Activated CD8-positive, alpha-beta T cell treated with anti-CD3 and anti-CD28 coated beads, Interleukin-2, amount 10 ng/mL, durations not matched to agents 7 days and 5 days (primary cell): Measurements from ENCODE around the gene GOLGB1. TPM values are rescaled to one million over a fixed set of nuclear protein-coding genes. Genes with fewer than 3 reads are reported as not detected.
"Not testable (repeated sequence)": the region's sequence is repeated elsewhere in the genome, so short reads cannot be mapped to it uniquely, and the experiment has no call there.

ENCODE experiments used
- ATAC-seq: fragments of 150-1000 bp; cut with Tn5 transposase; one replicate; pipeline ENCODE4 v1.10.0; 2021; ENCODE audit warnings: moderate library complexity
- CTCF ChIA-PET: fragments of 350-600 bp; sonication (Branson Sonifier 250); formaldehyde crosslinking; loops from one replicate; lab custom pipeline; 2021; ENCODE audit warnings: antibody characterized with exemption; lab: Charles Lee
- POLR2A ChIA-PET: fragments of 350-600 bp; sonication (Branson Sonifier 250); formaldehyde crosslinking; loops from one replicate; lab custom pipeline; 2021; ENCODE audit warnings: antibody characterized with exemption; lab: Charles Lee
- DNase-seq: peaks from one replicate; pipeline ENCODE4 v3.0.0-alpha.2; 2020
- H3K27ac Mint-ChIP-seq: one replicate; pipeline ENCODE4 v1.8.0; 2021; ENCODE audit warnings: mild to moderate bottlenecking, mixed read lengths
- H3K27me3 Mint-ChIP-seq: one replicate; pipeline ENCODE4 v1.8.0; 2021; ENCODE audit warnings: low read depth, mixed read lengths
- H3K36me3 Mint-ChIP-seq: one replicate; pipeline ENCODE4 v1.8.0; 2021; ENCODE audit warnings: low read depth, mixed read lengths
- H3K4me1 Mint-ChIP-seq: one replicate; pipeline ENCODE4 v1.8.0; 2021; ENCODE audit warnings: low read depth, mixed read lengths
- H3K4me3 Mint-ChIP-seq: one replicate; pipeline ENCODE4 v1.8.0; 2021; ENCODE audit warnings: mild to moderate bottlenecking, mixed read lengths
- H3K9me3 Mint-ChIP-seq: one replicate; pipeline ENCODE4 v1.8.0; 2022; ENCODE audit warnings: mixed read lengths; ENCODE audit not compliant: insufficient read depth
- total RNA-seq, 2 experiments: library from RNA; stranded (reverse); gene quantifications; one replicate each; pipeline ENCODE4 v1.2.3, GENCODE V29; 2021

The GOLGB1 gene
- total RNA-seq, result 10 to 100 TPM; 26.0 to 27.4 TPM

- POLR2A ChIA-PET, result interaction anchor here (0.6 to 2.9 kb wide), 11 partner anchors 9 to 633 kb away, joined by 3 to 20 read pairs (median 4); partner anchors contain the start of genes HCLS1 and POLQ
- CTCF ChIA-PET, result interaction anchor here (0.9 to 1.1 kb wide), 2 partner anchors 25 to 88 kb away, joined by 3 to 4 read pairs; partner anchors contain the start of gene HCLS1
- Mint-ChIP-seq H3K36me3 (no peaks in the 10 kb centered on the region), H3K4me1 (peaks cover 11% of the 10 kb centered on the region), H3K27me3 (peaks cover 11% of the 10 kb centered on the region), H3K4me3 (no peak within 1 kb of the TSS), H3K9me3 (no peaks in the 10 kb centered on the region), H3K27ac (no peak within 1 kb of the TSS)
- DNase-seq, result peak; percentile 96
- ATAC-seq, result peak; percentile 96
Measured at GRCh38 chr3:121749276-121750086, at the start of gene GOLGB1. Gene GOLGB1, minus strand, starts transcription at chr3:121749741. Its CDS starts 18,770 bp downstream, at chr3:121730971.

GRCh38 chr3:121796970-121797369, 47.4 kb upstream of the GOLGB1 start:
- no peak overlapping the region for H3K27ac Mint-ChIP-seq

GRCh38 chr3:121794264-121794983, 44.9 kb upstream of the GOLGB1 start:
- CTCF ChIA-PET, result no interaction called here
- DNase-seq (no peak), ATAC-seq (no peak)
- Mint-ChIP-seq H3K36me3 (peaks cover 34% of the 10 kb centered on the region), H3K9me3 (no peaks in the 10 kb centered on the region), H3K27me3 (no peaks in the 10 kb centered on the region), H3K4me3 (no peak overlapping the region), H3K4me1 (peaks cover 2% of the 10 kb centered on the region), H3K27ac (no peak overlapping the region)
- POLR2A ChIA-PET, result no interaction called here

More at GRCh38 chr3:121796970-121797369, 47.4 kb upstream of the GOLGB1 start:
- CTCF ChIA-PET, result no interaction called here
- POLR2A ChIA-PET, result no interaction called here
- H3K27me3 Mint-ChIP-seq, result no peaks in the 10 kb centered on the region
- H3K9me3 Mint-ChIP-seq, result no peaks in the 10 kb centered on the region
- H3K4me1 Mint-ChIP-seq, result peaks cover 2% of the 10 kb centered on the region
- H3K36me3 Mint-ChIP-seq, result peaks cover 31% of the 10 kb centered on the region
- DNase-seq, result no peak
- no peak overlapping the region for H3K4me3 Mint-ChIP-seq
- no peak for ATAC-seq

GRCh38 chr3:121793078-121793477, 43.5 kb upstream of the GOLGB1 start:
- no peak overlapping the region for H3K4me3 Mint-ChIP-seq
- H3K27me3 Mint-ChIP-seq, result no peaks in the 10 kb centered on the region
- H3K36me3 Mint-ChIP-seq, result peaks cover 45% of the 10 kb centered on the region
- ChIA-PET CTCF (no interaction called here), POLR2A (no interaction called here)
- no peak overlapping the region for H3K27ac Mint-ChIP-seq
- ATAC-seq (no peak), DNase-seq (no peak)
- H3K9me3 Mint-ChIP-seq, result no peaks in the 10 kb centered on the region
- peaks cover 2% of the 10 kb centered on the region for H3K4me1 Mint-ChIP-seq

GRCh38 chr3:121786485-121786884, 36.9 kb upstream of the GOLGB1 start:
- no peak for ATAC-seq
- ChIA-PET CTCF (no interaction called here), POLR2A (interaction anchor here (0.6 kb wide), 1 partner anchor 15 kb away, joined by 4 read pairs; no protein-coding TSS in a partner anchor)
- Mint-ChIP-seq H3K9me3 (no peaks in the 10 kb centered on the region), H3K36me3 (peaks cover 59% of the 10 kb centered on the region), H3K4me3 (no peak overlapping the region), H3K4me1 (no peaks in the 10 kb centered on the region), H3K27me3 (no peaks in the 10 kb centered on the region), H3K27ac (peak overlapping the region; percentile 5)
- DNase-seq, result no peak

GRCh38 chr3:121782784-121783183, 33.2 kb upstream of the GOLGB1 start:
- H3K27ac Mint-ChIP-seq, CTCF ChIA-PET, H3K4me3 Mint-ChIP-seq, POLR2A ChIA-PET, H3K27me3 Mint-ChIP-seq, H3K4me1 Mint-ChIP-seq, H3K9me3 Mint-ChIP-seq, ATAC-seq, DNase-seq: not testable (repeated sequence)
- H3K36me3 Mint-ChIP-seq, result peaks cover 66% of the 10 kb centered on the region

GRCh38 chr3:121781611-121782010, 32.1 kb upstream of the GOLGB1 start:
- peaks cover 65% of the 10 kb centered on the region for H3K36me3 Mint-ChIP-seq
- no peak overlapping the region for H3K27ac Mint-ChIP-seq
- no peak overlapping the region for H3K4me3 Mint-ChIP-seq
- H3K27me3 Mint-ChIP-seq, result no peaks in the 10 kb centered on the region
- no peaks in the 10 kb centered on the region for H3K9me3 Mint-ChIP-seq
- no peaks in the 10 kb centered on the region for H3K4me1 Mint-ChIP-seq
- DNase-seq (no peak), ATAC-seq (no peak)
- POLR2A ChIA-PET, result no interaction called here
- CTCF ChIA-PET, result no interaction called here

GRCh38 chr3:121775095-121775494, 25.6 kb upstream of the GOLGB1 start:
- H3K9me3 Mint-ChIP-seq, POLR2A ChIA-PET, DNase-seq, H3K27me3 Mint-ChIP-seq, H3K27ac Mint-ChIP-seq, ATAC-seq, H3K4me3 Mint-ChIP-seq, H3K4me1 Mint-ChIP-seq: not testable (repeated sequence)
- H3K36me3 Mint-ChIP-seq, result peaks cover 77% of the 10 kb centered on the region
- CTCF ChIA-PET, result interaction anchor here (1.1 kb wide), 1 partner anchor 26 kb away, joined by 3 read pairs; no protein-coding TSS in a partner anchor

GRCh38 chr3:121769246-121769645, 19.7 kb upstream of the GOLGB1 start:
- CTCF ChIA-PET, result no interaction called here
- no peaks in the 10 kb centered on the region for H3K9me3 Mint-ChIP-seq
- peaks cover under 1% of the 10 kb centered on the region for H3K27me3 Mint-ChIP-seq
- no peak overlapping the region for H3K27ac Mint-ChIP-seq
- H3K4me1 Mint-ChIP-seq, result no peaks in the 10 kb centered on the region
- ATAC-seq (no peak), DNase-seq (no peak)
- H3K36me3 Mint-ChIP-seq, result peaks cover 42% of the 10 kb centered on the region
- no peak overlapping the region for H3K4me3 Mint-ChIP-seq
- POLR2A ChIA-PET, result no interaction called here

GRCh38 chr3:121768452-121768851, 18.9 kb upstream of the GOLGB1 start:
- CTCF ChIA-PET, result no interaction called here
- no peak for DNase-seq

GRCh38 chr3:121759541-121760202, 10.1 kb upstream of the GOLGB1 start:
- DNase-seq (no peak), ATAC-seq (no peak)
- no peak overlapping the region for H3K4me3 Mint-ChIP-seq
- CTCF ChIA-PET, result no interaction called here
- H3K4me1 Mint-ChIP-seq, result no peaks in the 10 kb centered on the region
- no peaks in the 10 kb centered on the region for H3K36me3 Mint-ChIP-seq
- POLR2A ChIA-PET, result interaction anchor here (1.0 kb wide), 2 partner anchors 9 to 61 kb away, joined by 3 to 4 read pairs; no protein-coding TSS in a partner anchor
- no peaks in the 10 kb centered on the region for H3K9me3 Mint-ChIP-seq
- H3K27me3 Mint-ChIP-seq, result peaks cover 30% of the 10 kb centered on the region
- no peak overlapping the region for H3K27ac Mint-ChIP-seq

More at GRCh38 chr3:121768452-121768851, 18.9 kb upstream of the GOLGB1 start:
- no peak overlapping the region for H3K4me3 Mint-ChIP-seq
- H3K27me3 Mint-ChIP-seq, result peaks cover 6% of the 10 kb centered on the region
- H3K9me3 Mint-ChIP-seq, result no peaks in the 10 kb centered on the region
- ATAC-seq, result no peak
- H3K4me1 Mint-ChIP-seq, result no peaks in the 10 kb centered on the region
- H3K27ac Mint-ChIP-seq, result no peak overlapping the region
- H3K36me3 Mint-ChIP-seq, result peaks cover 34% of the 10 kb centered on the region
- POLR2A ChIA-PET, result interaction anchor here (0.6 kb wide), 1 partner anchor 153 kb away, joined by 3 read pairs; no protein-coding TSS in a partner anchor
